GM12878 (cell line): ENCODE data around the gene COL6A1. TPM values are rescaled to one million over a fixed set of nuclear protein-coding genes. Genes with fewer than 3 reads are reported as not detected.

Source experiments
- ATAC-seq: fragments of 200-7000 bp; cut with Tn5 transposase; 3 replicates; pipeline ENCODE4 v1.9.1; 2020; ENCODE audit warnings: mild to moderate bottlenecking, moderate library complexity
- BruUV-seq: library from RNA; stranded (reverse); fragments of 400-500 nt; replicated peaks from 2 replicates; lab custom pipeline; 2021; lab: Mats Ljungman, UMichigan
- CTCF ChIA-PET: fragments of 300-600 bp; sonication (Branson Sonifier 250); formaldehyde crosslinking; extraction: SDS; loops from one replicate; lab custom pipeline; 2021; ENCODE audit warnings: inconsistent platforms; lab: Yijun Ruan, JAX
- POLR2A ChIA-PET: fragments of 350-600 bp; formaldehyde crosslinking; extraction: SDS; loops from one replicate; lab custom pipeline; 2021; ENCODE audit warnings: inconsistent platforms; lab: Charles Lee
- RAD21 ChIA-PET: fragments of 300-600 bp; sonication (Branson Sonifier 250); formaldehyde crosslinking; loops from one replicate; lab custom pipeline; 2023; ENCODE audit warnings: antibody characterized with exemption; ENCODE audit not compliant: unreplicated experiment; lab: Charles Lee
- SMC1A ChIA-PET: fragments of 300-600 bp; sonication (Branson Sonifier 250); formaldehyde crosslinking; loops from one replicate; lab custom pipeline; 2023; ENCODE audit not compliant: unreplicated experiment, uncharacterized antibody; lab: Charles Lee
- DNase-seq: peaks from one replicate; pipeline ENCODE4 v3.0.0-alpha.2; 2011; ENCODE audit warnings: low read depth, low spot score
- FAIRE-seq: peaks from 3 replicates; lab custom pipeline; 2011; peaks lifted over from hg19 to GRCh38; lab: Jason Lieb, UNC
- H2AFZ ChIP-seq: 2 replicates; pipeline ENCODE4 v1.6.0; 2011; ENCODE audit warnings: low read depth, low read length, control low read depth; ENCODE audit not compliant: control insufficient read depth
- H3K27ac ChIP-seq: 2 replicates; pipeline ENCODE4 v1.5.1; 2011; ENCODE audit warnings: control low read depth; ENCODE audit not compliant: control insufficient read depth, insufficient read depth
- H3K27me3 ChIP-seq, 2 experiments: replicated peaks in 1 of 2; 2 replicates each; pipeline versions ENCODE4 v1.6.0 to v1.6.1; 2011; ENCODE audit warnings: low read length in 1 of 2; ENCODE audit not compliant: control insufficient read depth in 2 of 2, insufficient read depth in 2 of 2
- H3K36me3 ChIP-seq, 2 experiments: 2 replicates each; pipeline ENCODE4 v1.5.1; 2011; ENCODE audit warnings: low read length in 1 of 2; ENCODE audit not compliant: control insufficient read depth in 2 of 2, insufficient read depth in 2 of 2
- H3K4me1 ChIP-seq: 2 replicates; pipeline ENCODE4 v1.6.1; 2011; ENCODE audit warnings: mild to moderate bottlenecking, low read length, moderate library complexity, mixed read lengths; ENCODE audit not compliant: control insufficient read depth, insufficient read depth
- H3K4me2 ChIP-seq: 2 replicates; pipeline ENCODE4 v1.6.0; 2011; ENCODE audit warnings: control low read depth; ENCODE audit not compliant: control insufficient read depth, insufficient read depth
- H3K4me3 ChIP-seq: fragments of 200-600 bp; sonication (generic); 2 replicates; pipeline ENCODE4 v1.5.1; 2016
- H3K79me2 ChIP-seq: 2 replicates; pipeline ENCODE4 v1.6.0; 2011; ENCODE audit warnings: low read length; ENCODE audit not compliant: control insufficient read depth, insufficient read depth
- H3K9ac ChIP-seq: 2 replicates; pipeline ENCODE4 v1.8.0; 2011; ENCODE audit warnings: low read length, control low read depth, mixed read lengths; ENCODE audit not compliant: control insufficient read depth, insufficient read depth
- H3K9me3 ChIP-seq: replicated peaks from 3 replicates; pipeline ENCODE4 v1.5.1; 2011; ENCODE audit warnings: mild to moderate bottlenecking, low read length; ENCODE audit not compliant: control insufficient read depth, insufficient read depth
- H4K20me1 ChIP-seq: 2 replicates; pipeline ENCODE4 v1.6.0; 2011; ENCODE audit not compliant: control insufficient read depth, insufficient read depth
- BACH1 ChIP-seq: fragments of 450-650 bp; IDR thresholded peaks from 2 replicates; pipeline ENCODE4 v1.6.1; 2017; ENCODE audit warnings: mild to moderate bottlenecking, borderline replicate concordance
- PAX5 ChIP-seq: IDR thresholded peaks from 2 replicates; pipeline ENCODE4 v1.6.1; 2011; ENCODE audit warnings: low read depth, low read length, borderline replicate concordance
- RAD21 ChIP-seq: IDR thresholded peaks from 2 replicates; pipeline ENCODE4 v1.6.1; 2011; ENCODE audit warnings: mild to moderate bottlenecking, low read depth, low read length, moderate library complexity; ENCODE audit not compliant: insufficient read depth
- RUNX3 ChIP-seq: IDR thresholded peaks from 2 replicates; pipeline ENCODE4 v1.6.1; 2012; ENCODE audit warnings: low read length, inconsistent platforms
- SIX5 ChIP-seq: IDR thresholded peaks from 2 replicates; pipeline ENCODE4 v1.6.1; 2011; ENCODE audit warnings: mild to moderate bottlenecking, low read depth, low read length, moderate library complexity; ENCODE audit not compliant: severe bottlenecking
- SRF ChIP-seq, 2 experiments: IDR thresholded peaks; 2 replicates each; pipeline ENCODE4 v1.6.1; 2011; ENCODE audit warnings: low read depth in 2 of 2, low read length in 2 of 2, mild to moderate bottlenecking in 1 of 2, moderate library complexity in 1 of 2
- TCF7 ChIP-seq: IDR thresholded peaks from 2 replicates; pipeline ENCODE4 v1.6.1; 2014; ENCODE audit warnings: antibody characterized with exemption, borderline replicate concordance
- WGBS: methylation state at CpG from one replicate; pipeline ENCODE4 v1.1.6; 2016; ENCODE audit warnings: low lambda C conversion rate; ENCODE audit not compliant: insufficient replicate concordance, insufficient coverage; ENCODE audit errors: missing lambda C conversion rate; 5-methylcytosine and 5-hydroxymethylcytosine counted together
- in situ Hi-C: fragments of 300-500 bp; cut with MboI; formaldehyde crosslinking; loops from 9 replicates; pipeline ENCODE4 v1.14.3; 2018; ENCODE audit warnings: mixed read lengths
- intact Hi-C: fragments of 100-400 bp; cut with micrococcal nuclease; formaldehyde crosslinking; loops from one replicate; pipeline ENCODE4 v1.14.2; 2022; ENCODE audit not compliant: unreplicated experiment
- polyA plus RNA-seq, 11 experiments: library from polyadenylated mRNA; depleted of rRNA in 4 of 11; unstranded in 6 of 11; stranded (reverse) in 5 of 11; fragments of >200 nt; fragmentation: Nextera tagmentation in 4 of 11; fragmentation: Illumina TruSeq in 1 of 11; extraction: Ambion mirVana in 4 of 11; extraction: Trizol in 1 of 11; gene quantifications; 1 replicate in 1 of 11; 2 replicates in 10 of 11; pipeline versions ENCODE4 v1.2.1 to v1.2.3, GENCODE V29; 2011 to 2016; ENCODE audit warnings: inconsistent platforms in 2 of 11, missing spikeins in 2 of 11, low read depth in 1 of 11
- total RNA-seq, 4 experiments: library from RNA; depleted of rRNA in 3 of 4; stranded (reverse); fragments of >200 nt in 3 of 4; fragmentation: Illumina TruSeq in 1 of 4; extraction: Trizol in 1 of 4; gene quantifications; 2 replicates each; pipeline versions ENCODE4 v1.2.1 to v1.2.3, GENCODE V29; 2013 to 2021
- TF ChIP-seq, protein P1 (sequence below): fragments of 450-650 bp; conservative IDR thresholded peaks from 2 replicates; pipeline ENCODE4 v1.6.1; 2017; ENCODE audit warnings: mild to moderate bottlenecking, moderate library complexity
- TF ChIP-seq, protein P2 (sequence below): IDR thresholded peaks from 2 replicates; pipeline ENCODE4 v1.6.1; 2011; ENCODE audit warnings: borderline replicate concordance, low read depth, mild to moderate bottlenecking, moderate library complexity, low read length; ENCODE audit not compliant: insufficient read depth, poor library complexity, severe bottlenecking

COL6A1 gene
- total and polyA plus RNA-seq, 10 of the 15 experiments (the other 5 are each of a cell fraction or from before 2014, with no cell fraction given), result 0.12 to 1.3 (median 0.20) TPM; not detected in 7

DNA sequence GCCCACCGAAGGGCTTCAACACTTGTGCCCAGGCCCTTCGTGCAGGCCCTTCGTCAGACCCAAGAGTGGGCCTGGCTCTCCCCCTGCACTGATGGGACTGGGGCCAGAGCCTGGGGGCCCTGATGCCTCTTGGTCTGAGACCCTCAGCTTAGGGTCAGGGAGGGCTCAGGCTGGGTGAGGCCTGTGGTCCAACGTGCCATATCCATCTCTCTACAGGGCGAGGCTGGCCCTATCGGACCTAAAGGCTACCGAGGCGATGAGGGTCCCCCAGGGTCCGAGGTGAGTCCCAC is 15.6 kb downstream of the COL6A1 start:
- no TSS peak for BruUV-seq
- Histone ChIP-seq H3K9ac (no peak overlapping the region), H4K20me1 (no peaks in the 10 kb centered on the region), H2AFZ (no peak overlapping the region), H3K4me1 (no peaks in the 10 kb centered on the region), H3K9me3 (no peaks in the 10 kb centered on the region; the same call in 2 of the 3 replicates), H3K27me3 (no peaks in the 10 kb centered on the region)
- SMC1A ChIA-PET, result no interaction called here
- TF ChIP-seq, protein P1, sequence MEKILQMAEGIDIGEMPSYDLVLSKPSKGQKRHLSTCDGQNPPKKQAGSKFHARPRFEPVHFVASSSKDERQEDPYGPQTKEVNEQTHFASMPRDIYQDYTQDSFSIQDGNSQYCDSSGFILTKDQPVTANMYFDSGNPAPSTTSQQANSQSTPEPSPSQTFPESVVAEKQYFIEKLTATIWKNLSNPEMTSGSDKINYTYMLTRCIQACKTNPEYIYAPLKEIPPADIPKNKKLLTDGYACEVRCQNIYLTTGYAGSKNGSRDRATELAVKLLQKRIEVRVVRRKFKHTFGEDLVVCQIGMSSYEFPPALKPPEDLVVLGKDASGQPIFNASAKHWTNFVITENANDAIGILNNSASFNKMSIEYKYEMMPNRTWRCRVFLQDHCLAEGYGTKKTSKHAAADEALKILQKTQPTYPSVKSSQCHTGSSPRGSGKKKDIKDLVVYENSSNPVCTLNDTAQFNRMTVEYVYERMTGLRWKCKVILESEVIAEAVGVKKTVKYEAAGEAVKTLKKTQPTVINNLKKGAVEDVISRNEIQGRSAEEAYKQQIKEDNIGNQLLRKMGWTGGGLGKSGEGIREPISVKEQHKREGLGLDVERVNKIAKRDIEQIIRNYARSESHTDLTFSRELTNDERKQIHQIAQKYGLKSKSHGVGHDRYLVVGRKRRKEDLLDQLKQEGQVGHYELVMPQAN, result no peak
- TF ChIP-seq RUNX3, result no peak
- TF ChIP-seq, all 136 proteins: peak for 0
- H3K27ac ChIP-seq, result no peak overlapping the region
- POLR2A ChIA-PET, result no interaction called here
- intact Hi-C loops (no loop called here), in situ Hi-C loops (no loop called here)
- H3K79me2 ChIP-seq, result no peaks in the 10 kb centered on the region
- ATAC-seq (no peak), FAIRE-seq (no peak), DNase-seq (no peak)
- no peaks in the 10 kb centered on the region for H3K36me3 ChIP-seq
- CTCF ChIA-PET, result no interaction called here
- RAD21 ChIA-PET, result no interaction called here
- 55% methylated on average over 9 of the region's 9 CpGs for WGBS
- no peak overlapping the region for H3K4me3 ChIP-seq
- no peak overlapping the region for H3K4me2 ChIP-seq

DNA sequence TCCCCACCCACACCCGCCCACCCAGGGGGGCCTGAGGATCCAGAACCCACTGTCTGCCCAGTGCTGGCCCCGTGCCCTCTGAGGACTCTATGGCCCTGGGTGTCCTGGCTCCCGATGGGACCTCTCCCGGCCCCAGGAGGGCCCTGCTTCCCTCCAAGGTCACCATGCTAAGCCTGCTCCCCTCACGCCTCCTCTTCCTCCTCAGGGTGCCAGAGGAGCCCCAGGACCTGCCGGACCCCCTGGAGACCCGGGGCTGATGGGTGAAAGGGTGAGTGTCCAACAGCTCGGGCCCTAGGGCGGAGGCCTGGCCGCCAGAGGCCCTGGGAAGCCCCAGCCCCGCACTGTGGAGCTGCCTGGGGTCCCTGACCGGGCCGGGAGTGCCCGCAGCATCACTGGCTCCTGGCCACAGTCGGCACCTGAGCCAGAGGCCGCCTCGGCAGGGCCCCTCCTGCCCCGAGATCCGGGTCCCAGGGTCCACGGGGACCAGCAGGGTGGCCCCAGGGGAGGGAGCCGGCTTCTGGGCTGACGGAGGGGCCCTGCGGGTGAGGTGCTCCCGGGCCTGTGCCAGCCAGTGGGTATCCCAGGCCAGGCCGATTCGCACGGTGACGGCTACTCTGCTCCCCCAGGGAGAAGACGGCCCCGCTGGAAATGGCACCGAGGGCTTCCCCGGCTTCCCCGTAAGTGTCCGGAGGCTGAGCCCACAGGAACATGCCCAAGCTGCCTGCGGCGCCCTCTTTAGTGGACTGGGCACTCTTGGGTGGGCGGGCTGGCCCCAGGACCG is 16.1 kb downstream of the COL6A1 start:
- no peak overlapping the region for H3K4me2 ChIP-seq
- H2AFZ ChIP-seq, result no peak overlapping the region
- FAIRE-seq, result no peak
- ChIA-PET RAD21 (no interaction called here), POLR2A (no interaction called here), SMC1A (no interaction called here), CTCF (no interaction called here)
- no peak overlapping the region for H3K27ac ChIP-seq
- H3K9me3 ChIP-seq, result no peaks in the 10 kb centered on the region; the same call in 2 of the 3 replicates
- in situ Hi-C loops, result no loop called here
- no TSS peak for BruUV-seq
- no peak overlapping the region for H3K9ac ChIP-seq
- no peaks in the 10 kb centered on the region for H3K36me3 ChIP-seq
- TF ChIP-seq TCF7 (no peak), RAD21 (no peak), PAX5 (no peak), BACH1 (no peak), SRF (IDR thresholded peaks at IDR 0.05; ENCODE audit: low read depth in 2 of 2, low read length in 2 of 2) (no peak), SIX5 (no peak)
- TF ChIP-seq, protein P2, sequence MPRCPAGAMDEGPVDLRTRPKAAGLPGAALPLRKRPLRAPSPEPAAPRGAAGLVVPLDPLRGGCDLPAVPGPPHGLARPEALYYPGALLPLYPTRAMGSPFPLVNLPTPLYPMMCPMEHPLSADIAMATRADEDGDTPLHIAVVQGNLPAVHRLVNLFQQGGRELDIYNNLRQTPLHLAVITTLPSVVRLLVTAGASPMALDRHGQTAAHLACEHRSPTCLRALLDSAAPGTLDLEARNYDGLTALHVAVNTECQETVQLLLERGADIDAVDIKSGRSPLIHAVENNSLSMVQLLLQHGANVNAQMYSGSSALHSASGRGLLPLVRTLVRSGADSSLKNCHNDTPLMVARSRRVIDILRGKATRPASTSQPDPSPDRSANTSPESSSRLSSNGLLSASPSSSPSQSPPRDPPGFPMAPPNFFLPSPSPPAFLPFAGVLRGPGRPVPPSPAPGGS, result no peak
- intact Hi-C loops, result no loop called here
- H3K4me1 ChIP-seq, result no peaks in the 10 kb centered on the region
- H4K20me1 ChIP-seq, result no peaks in the 10 kb centered on the region
- DNase-seq, result no peak
- H3K27me3 ChIP-seq, result no peaks in the 10 kb centered on the region
- H3K79me2 ChIP-seq, result no peaks in the 10 kb centered on the region
- WGBS, result 56% methylated on average over 36 of the region's 38 CpGs
- H3K4me3 ChIP-seq, result no peak overlapping the region
- no peak for ATAC-seq
